PC-3 (cell line): ENCODE data around the gene RNF7.

Source experiments
- EZH2phosphoT487 ChIP-seq: fragments of 300-600 bp; sonication (generic); IDR thresholded peaks from 2 replicates; pipeline ENCODE4 v1.6.1; 2018; ENCODE audit warnings: mild to moderate bottlenecking, antibody characterized with exemption, low read length, borderline replicate concordance
- TF ChIP-seq, protein P1 (sequence below): fragments of 300-600 bp; sonication (generic); conservative IDR thresholded peaks from 2 replicates; pipeline ENCODE4 v1.5.1; 2017; ENCODE audit warnings: antibody characterized with exemption, low read depth, mild to moderate bottlenecking, low read length

DNA sequence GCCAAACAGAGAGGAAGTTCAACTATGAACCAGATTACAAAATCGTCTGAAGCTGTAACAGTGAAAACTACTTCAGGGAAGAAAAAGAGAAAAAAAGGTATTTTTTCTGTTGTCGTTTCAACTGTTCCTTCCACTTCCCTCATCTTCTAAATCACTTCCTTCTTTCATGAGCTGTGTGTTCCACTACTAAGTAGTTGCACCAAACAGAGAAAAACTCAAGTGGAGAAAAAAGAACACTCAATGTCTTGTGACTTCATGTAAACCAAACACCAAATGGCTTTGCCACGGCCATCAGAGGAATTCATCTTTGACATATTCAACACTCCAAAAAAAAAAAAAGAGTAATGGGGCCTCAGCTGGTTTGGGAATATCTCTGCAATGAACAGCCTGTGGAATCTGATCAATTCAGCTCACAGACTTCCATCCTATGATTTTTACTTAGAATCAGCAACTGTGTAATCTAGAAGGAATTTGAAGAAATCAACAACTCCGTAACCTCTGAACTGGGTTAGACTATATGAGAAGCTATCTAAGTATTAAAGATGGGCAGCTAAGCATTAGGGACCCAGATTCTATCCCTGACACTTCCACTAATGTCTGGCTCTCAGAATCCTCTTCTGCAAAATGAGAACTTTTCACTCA is 47.5 kb upstream of the RNF7 start:
- no peak for TF ChIP-seq EZH2phosphoT487
- TF ChIP-seq, protein P1, sequence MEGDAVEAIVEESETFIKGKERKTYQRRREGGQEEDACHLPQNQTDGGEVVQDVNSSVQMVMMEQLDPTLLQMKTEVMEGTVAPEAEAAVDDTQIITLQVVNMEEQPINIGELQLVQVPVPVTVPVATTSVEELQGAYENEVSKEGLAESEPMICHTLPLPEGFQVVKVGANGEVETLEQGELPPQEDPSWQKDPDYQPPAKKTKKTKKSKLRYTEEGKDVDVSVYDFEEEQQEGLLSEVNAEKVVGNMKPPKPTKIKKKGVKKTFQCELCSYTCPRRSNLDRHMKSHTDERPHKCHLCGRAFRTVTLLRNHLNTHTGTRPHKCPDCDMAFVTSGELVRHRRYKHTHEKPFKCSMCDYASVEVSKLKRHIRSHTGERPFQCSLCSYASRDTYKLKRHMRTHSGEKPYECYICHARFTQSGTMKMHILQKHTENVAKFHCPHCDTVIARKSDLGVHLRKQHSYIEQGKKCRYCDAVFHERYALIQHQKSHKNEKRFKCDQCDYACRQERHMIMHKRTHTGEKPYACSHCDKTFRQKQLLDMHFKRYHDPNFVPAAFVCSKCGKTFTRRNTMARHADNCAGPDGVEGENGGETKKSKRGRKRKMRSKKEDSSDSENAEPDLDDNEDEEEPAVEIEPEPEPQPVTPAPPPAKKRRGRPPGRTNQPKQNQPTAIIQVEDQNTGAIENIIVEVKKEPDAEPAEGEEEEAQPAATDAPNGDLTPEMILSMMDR, result no peak
